ENCODE results near the gene CIAO3. TPM values are rescaled to one million over a fixed set of nuclear protein-coding genes. Genes with fewer than 3 reads are reported as not detected.

CIAO3 gene
- polyA plus RNA-seq, 1 donor from 2014 or later: 57.8 TPM

GRCh38 chr16:725041-725376, 15.8 kb downstream of the CIAO3 start:
- H3K4me3 ChIP-seq (ENCODE audit: low read length): no peak overlapping the region
- no peaks in the 10 kb centered on the region for H4K20me1 ChIP-seq (ENCODE audit: insufficient read depth)
- no peaks in the 10 kb centered on the region for H3K9me3 ChIP-seq (ENCODE audit: low read length)
- H3K4me2 ChIP-seq (ENCODE audit: low read length): no peak overlapping the region
- TF ChIP-seq, protein P1, sequence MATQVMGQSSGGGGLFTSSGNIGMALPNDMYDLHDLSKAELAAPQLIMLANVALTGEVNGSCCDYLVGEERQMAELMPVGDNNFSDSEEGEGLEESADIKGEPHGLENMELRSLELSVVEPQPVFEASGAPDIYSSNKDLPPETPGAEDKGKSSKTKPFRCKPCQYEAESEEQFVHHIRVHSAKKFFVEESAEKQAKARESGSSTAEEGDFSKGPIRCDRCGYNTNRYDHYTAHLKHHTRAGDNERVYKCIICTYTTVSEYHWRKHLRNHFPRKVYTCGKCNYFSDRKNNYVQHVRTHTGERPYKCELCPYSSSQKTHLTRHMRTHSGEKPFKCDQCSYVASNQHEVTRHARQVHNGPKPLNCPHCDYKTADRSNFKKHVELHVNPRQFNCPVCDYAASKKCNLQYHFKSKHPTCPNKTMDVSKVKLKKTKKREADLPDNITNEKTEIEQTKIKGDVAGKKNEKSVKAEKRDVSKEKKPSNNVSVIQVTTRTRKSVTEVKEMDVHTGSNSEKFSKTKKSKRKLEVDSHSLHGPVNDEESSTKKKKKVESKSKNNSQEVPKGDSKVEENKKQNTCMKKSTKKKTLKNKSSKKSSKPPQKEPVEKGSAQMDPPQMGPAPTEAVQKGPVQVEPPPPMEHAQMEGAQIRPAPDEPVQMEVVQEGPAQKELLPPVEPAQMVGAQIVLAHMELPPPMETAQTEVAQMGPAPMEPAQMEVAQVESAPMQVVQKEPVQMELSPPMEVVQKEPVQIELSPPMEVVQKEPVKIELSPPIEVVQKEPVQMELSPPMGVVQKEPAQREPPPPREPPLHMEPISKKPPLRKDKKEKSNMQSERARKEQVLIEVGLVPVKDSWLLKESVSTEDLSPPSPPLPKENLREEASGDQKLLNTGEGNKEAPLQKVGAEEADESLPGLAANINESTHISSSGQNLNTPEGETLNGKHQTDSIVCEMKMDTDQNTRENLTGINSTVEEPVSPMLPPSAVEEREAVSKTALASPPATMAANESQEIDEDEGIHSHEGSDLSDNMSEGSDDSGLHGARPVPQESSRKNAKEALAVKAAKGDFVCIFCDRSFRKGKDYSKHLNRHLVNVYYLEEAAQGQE (IDR thresholded peaks at IDR 0.05; ENCODE audit: borderline replicate concordance): no peak
- TF ChIP-seq POLR2AphosphoS5 (IDR thresholded peaks at IDR 0.05) (no peak), MXI1 (conservative IDR thresholded peaks at IDR 0.05; ENCODE audit: poor library complexity, severe bottlenecking) (no peak), EP300 (conservative IDR thresholded peaks at IDR 0.05; ENCODE audit: poor library complexity, severe bottlenecking) (no peak), RAD21 (conservative IDR thresholded peaks at IDR 0.05) (no peak), SMC3 (conservative IDR thresholded peaks at IDR 0.05; ENCODE audit: poor library complexity) (no peak), CTCF (IDR thresholded peaks at IDR 0.05; ENCODE audit: poor library complexity, severe bottlenecking) (no peak), TAF1 (IDR thresholded peaks at IDR 0.05; ENCODE audit: low read depth) (no peak), EZH2 (IDR thresholded peaks at IDR 0.05; ENCODE audit: borderline replicate concordance, insufficient read depth, low read length, poor library complexity, severe bottlenecking) (no peak)
- no peaks in the 10 kb centered on the region for H3K79me2 ChIP-seq (replicated peaks; ENCODE audit: insufficient read depth, low read length)
- no peak overlapping the region for H2AFZ ChIP-seq (ENCODE audit: low read depth, low read length)
- H3K27me3 ChIP-seq (ENCODE audit: insufficient read depth, low read depth, low read length): peaks cover 7% of the 10 kb centered on the region
- H3F3A ChIP-seq (ENCODE audit: insufficient read depth, low read length, poor library complexity, severe bottlenecking): no peaks in the 10 kb centered on the region
- no peak overlapping the region for H3K9ac ChIP-seq (ENCODE audit: low read length)
- H3K27ac ChIP-seq (ENCODE audit: low read length): no peak overlapping the region
- H3K36me3 ChIP-seq (ENCODE audit: insufficient read depth, low read length): no peaks in the 10 kb centered on the region
- no peaks in the 10 kb centered on the region for H3K9me2 ChIP-seq (ENCODE audit: insufficient read depth, low read length)

GRCh38 chr16:724188-725040, 16.4 kb downstream of the CIAO3 start:
- H4K20me1 ChIP-seq (ENCODE audit: insufficient read depth): no peaks in the 10 kb centered on the region
- H3K36me3 ChIP-seq (ENCODE audit: insufficient read depth, low read length): no peaks in the 10 kb centered on the region
- H3K9me2 ChIP-seq (ENCODE audit: insufficient read depth, low read length): no peaks in the 10 kb centered on the region
- no peaks in the 10 kb centered on the region for H3K9me3 ChIP-seq (ENCODE audit: low read length)
- no peaks in the 10 kb centered on the region for H3K79me2 ChIP-seq (replicated peaks; ENCODE audit: insufficient read depth, low read length)
- no peaks in the 10 kb centered on the region for H3F3A ChIP-seq (ENCODE audit: insufficient read depth, low read length, poor library complexity, severe bottlenecking)
- H3K27me3 ChIP-seq (ENCODE audit: insufficient read depth, low read depth, low read length): peaks cover 7% of the 10 kb centered on the region
- no peak overlapping the region for H3K4me2 ChIP-seq (ENCODE audit: low read length)
- TF ChIP-seq MXI1 (conservative IDR thresholded peaks at IDR 0.05; ENCODE audit: poor library complexity, severe bottlenecking) (no peak), EZH2 (IDR thresholded peaks at IDR 0.05; ENCODE audit: borderline replicate concordance, insufficient read depth, low read length, poor library complexity, severe bottlenecking) (no peak), POLR2AphosphoS5 (IDR thresholded peaks at IDR 0.05) (no peak), EP300 (conservative IDR thresholded peaks at IDR 0.05; ENCODE audit: poor library complexity, severe bottlenecking) (no peak), TAF1 (IDR thresholded peaks at IDR 0.05; ENCODE audit: low read depth) (no peak), SMC3 (conservative IDR thresholded peaks at IDR 0.05; ENCODE audit: poor library complexity) (no peak), RAD21 (conservative IDR thresholded peaks at IDR 0.05) (no peak), CTCF (IDR thresholded peaks at IDR 0.05; ENCODE audit: poor library complexity, severe bottlenecking) (no peak)
- TF ChIP-seq, protein P1 (IDR thresholded peaks at IDR 0.05; ENCODE audit: borderline replicate concordance): no peak
- H2AFZ ChIP-seq (ENCODE audit: low read depth, low read length): no peak overlapping the region
- H3K9ac ChIP-seq (ENCODE audit: low read length): no peak overlapping the region
- H3K4me3 ChIP-seq (ENCODE audit: low read length): no peak overlapping the region
- H3K27ac ChIP-seq (ENCODE audit: low read length): no peak overlapping the region
